ENCODE measurements around the gene CASP10.
"Not testable (repeated sequence)": the region's sequence is repeated elsewhere in the genome, so short reads cannot be mapped to it uniquely, and the experiment has no call there.

CASP10 gene

GRCh38 chr2:201156640-201157039 lies 26.3 kb upstream of the CASP10 start:
- no peak for DNase-seq

DNA sequence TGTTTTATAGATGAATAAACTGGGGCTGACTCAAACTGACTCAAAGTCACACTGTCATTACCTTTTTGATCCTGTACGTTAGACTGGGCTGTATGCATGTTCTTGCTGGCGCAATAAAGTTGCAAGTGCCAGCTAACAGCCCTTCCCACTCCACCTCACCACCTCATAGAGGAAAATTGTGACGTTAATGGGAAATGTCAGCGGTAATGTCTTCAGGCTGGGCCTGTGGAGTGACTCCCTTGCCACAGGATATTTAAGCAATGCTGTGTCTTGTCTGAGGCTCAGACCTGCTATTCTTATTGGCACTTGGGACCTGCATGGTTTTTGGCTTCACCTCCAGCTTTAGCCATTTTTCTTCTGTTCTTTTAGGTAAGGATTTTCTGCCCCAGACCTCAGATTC lies 25.2 kb upstream of the CASP10 start:
- DNase-seq = no peak

DNA sequence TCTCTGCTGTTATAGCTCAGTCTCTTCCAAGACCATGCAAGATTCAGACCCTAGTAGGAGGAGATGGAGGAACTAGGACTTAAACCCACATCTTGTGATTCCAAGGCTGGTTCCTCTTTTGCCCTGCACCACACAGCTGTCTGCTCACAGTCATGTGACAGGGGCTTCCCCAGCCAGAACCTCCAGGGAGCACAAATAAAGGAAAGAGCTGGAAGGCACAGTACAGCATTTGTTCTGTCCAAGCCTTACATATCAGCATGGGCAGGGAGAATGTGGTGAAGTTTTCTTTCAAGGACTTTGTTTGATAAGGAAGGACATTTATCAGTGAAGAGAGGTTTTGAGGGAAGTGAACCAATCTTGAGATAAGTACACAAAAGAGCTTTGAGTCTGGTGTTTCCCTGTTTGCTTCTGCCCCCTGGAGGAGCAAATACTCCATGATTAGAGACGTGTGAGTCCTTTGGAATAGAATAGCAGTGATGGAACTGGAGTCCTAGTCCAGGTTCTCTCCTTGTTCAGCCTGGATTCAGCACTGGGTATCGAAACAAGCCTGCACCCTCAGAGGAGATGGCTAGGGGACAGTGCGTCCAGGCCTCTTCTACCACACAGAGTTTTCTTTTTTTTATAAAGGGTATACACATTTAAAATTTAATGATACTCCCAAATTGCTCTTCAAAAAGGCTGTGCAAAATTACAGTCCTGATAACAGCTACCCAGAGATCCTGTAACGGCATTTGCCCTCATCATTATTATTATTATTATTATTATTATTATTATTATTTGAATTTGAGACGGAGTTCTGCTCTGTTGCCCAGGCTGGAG lies 24.6 kb upstream of the CASP10 start:
- DNase-seq = peak; percentile 79

- DNase-seq = no peak
Observed at GRCh38 chr2:201164166-201164565, 18.8 kb upstream of the CASP10 start.

GRCh38 chr2:201167546-201167945 lies 15.4 kb upstream of the CASP10 start:
- no peak for DNase-seq

DNA sequence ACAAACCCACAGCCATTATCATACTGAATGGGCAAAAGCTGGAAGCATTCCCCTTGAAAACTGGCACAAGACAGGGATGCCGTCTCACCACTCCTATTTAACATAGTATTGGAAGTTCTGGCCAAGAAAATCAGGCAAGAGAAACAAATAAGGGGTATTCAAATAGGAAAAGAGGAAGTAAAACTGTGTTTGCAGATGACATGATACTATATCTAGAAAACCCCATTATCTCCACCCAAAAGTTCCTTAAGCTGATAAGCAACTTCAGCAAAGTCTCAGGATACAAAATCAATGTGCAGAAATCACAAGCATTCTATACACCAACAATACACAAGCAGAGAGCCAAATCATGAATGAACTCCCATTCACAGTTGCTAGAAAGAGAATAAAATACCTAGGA lies 14.4 kb upstream of the CASP10 start:
- DNase-seq = not testable (repeated sequence)

DNA sequence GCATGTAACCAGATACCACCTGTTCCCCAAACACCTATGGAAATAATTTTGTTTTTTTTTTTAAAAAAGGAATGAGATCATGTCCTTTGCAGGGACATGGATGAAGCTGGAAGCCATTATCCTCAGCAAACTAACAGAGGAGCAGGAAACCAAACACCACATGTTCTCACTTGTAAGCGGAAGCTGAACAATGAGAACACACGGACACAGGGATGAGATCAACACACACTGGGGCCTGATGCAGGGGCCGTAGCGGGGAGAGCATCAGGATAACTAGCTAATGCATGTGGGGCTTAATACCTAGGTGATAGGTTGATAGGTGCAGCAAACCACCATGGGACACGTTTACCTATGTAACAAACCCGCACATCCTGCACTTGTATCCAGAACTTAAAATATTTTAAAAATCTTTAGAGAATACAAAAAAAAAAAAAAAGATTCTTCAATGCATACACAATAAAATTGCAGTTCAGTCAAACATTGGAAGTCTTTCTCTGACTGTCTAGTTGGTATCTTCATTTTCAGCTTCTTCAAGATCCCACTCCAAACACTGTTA lies 11.6 kb upstream of the CASP10 start:
- DNase-seq = no peak

DNA sequence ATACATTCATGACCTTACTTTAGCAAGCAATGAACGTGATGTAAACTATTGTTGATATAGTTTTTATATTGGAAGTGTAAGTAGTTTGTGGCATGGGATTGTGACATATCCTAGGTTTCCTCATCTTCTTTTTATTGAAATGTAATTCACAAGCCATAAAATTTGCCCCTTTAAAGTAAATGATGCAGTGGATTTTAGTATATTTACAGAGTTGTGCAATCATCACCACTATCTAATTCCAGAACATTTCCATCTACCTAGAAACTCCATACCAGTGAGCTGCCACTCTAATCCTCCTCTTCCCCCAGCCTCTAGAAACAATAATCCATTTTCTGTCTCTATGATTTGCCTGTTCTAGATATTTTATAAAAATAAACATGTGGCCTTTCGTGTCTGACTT lies 10.7 kb upstream of the CASP10 start:
- no peak for DNase-seq

- DNase-seq = no peak
Observed at GRCh38 chr2:201174687-201175086, 8.3 kb upstream of the CASP10 start.

DNA sequence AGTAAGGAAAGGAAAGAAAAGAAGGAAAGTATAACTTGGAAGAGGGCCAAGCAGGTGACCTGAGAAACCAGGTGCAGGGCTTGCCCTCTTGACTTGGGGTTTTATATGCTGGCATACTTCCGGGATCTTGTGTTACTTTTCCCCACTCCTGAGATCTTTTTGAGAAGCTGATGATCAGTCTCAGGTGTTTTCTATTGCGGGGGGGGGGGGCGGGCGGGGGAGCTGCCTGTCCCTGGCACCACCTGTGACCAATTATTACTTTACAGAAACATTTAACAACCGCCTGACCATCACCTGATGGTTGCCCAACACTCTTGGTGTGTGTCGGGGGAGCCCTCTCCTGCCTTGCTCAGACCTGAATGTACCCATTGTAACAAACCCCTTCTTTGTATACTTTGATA lies 6.9 kb upstream of the CASP10 start:
- DNase-seq = no peak

DNA sequence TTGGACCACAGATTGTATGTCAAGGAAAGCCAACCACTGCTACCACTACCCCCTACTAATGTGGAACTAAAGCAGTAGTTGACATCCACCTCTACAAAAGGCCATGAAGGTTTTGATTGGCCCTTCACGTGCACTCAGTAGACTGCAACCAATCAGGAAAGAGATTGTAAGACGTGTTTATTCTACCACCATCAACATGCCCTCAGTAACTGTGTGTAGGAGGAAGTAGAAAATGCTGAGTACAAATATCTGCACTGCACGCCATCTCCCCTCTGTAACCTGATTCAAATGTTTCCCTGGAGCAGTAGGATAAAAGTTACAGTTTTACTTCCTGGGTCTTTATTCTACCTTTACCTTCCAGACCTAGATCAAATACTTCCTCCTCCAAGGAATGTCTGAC lies 2.9 kb upstream of the CASP10 start:
- DNase-seq = no peak

GRCh38 chr2:201183365-201183727 lies 405 bp downstream of the CASP10 start:
- no peak for DNase-seq

DNA sequence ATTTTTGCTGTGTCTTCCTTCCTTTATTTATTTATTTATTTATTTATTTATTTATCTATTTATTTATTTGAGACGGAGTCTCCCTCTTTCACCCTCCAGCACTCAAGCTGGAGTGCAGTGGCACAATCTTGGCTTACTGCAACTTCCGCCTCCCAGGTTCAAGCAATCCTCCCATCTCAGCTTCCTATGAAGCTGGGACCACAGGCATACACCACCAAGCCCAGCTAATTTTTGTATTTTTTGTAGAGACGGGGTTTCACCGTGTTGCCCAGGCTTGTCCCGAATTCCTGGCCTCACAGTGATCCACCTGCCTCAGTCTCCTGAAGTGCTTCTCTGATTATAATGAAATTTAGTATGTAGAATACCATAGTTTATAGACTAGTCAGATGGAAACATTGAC lies 894 bp downstream of the CASP10 start:
- DNase-seq = not testable (repeated sequence)

- DNase-seq = not testable (repeated sequence)
Observed at GRCh38 chr2:201184248-201184647, 1.3 kb downstream of the CASP10 start.

GRCh38 chr2:201185863-201186262 lies 2.9 kb downstream of the CASP10 start:
- DNase-seq = no peak

- DNase-seq = no peak
Observed at GRCh38 chr2:201186982-201187381, 4.0 kb downstream of the CASP10 start.

DNA sequence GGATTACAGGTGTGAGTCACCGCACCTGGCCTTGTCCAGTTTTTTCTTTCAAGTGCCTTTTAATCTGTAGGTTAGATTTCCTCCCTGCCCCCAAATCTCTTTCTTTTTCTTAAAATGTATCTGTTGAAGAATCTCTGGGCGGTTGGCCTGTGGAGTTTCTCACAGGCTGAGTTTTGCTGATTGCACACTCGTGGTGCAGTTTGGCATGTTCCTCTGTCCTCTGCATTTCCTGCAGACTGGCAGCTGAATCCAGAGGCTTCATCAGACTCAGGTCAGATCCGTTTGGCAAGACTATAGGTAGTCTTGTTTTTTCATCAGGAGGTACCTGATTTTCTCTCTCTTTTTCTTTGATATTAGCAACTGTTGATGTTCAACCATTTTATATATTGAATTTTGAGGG lies 5.5 kb downstream of the CASP10 start:
- no peak for DNase-seq

- DNase-seq = peak; percentile 14
Observed at GRCh38 chr2:201191132-201191875, 8.4 kb downstream of the CASP10 start.

- DNase-seq = no peak
Observed at GRCh38 chr2:201194097-201194496, 11.2 kb downstream of the CASP10 start.

DNA sequence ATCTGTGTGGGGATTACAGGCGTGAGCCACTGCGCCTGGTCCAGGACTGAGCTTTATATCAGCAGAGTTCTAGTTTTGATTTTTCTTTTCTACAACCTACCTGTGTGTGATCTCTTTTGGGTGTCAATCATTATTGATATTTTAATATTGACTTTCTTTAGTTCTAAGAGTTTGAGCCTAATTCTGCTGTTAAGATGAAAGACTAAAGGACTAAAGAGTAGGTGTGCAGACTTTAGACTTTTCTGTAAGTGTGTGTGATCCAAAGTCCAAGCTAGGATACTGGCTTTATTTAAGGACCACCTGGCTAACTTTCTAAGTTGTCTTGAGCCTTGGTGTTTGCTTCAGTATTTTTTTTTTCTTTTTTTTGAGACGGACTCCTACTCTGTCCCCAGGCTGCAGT lies 12.4 kb downstream of the CASP10 start:
- DNase-seq = no peak

DNA sequence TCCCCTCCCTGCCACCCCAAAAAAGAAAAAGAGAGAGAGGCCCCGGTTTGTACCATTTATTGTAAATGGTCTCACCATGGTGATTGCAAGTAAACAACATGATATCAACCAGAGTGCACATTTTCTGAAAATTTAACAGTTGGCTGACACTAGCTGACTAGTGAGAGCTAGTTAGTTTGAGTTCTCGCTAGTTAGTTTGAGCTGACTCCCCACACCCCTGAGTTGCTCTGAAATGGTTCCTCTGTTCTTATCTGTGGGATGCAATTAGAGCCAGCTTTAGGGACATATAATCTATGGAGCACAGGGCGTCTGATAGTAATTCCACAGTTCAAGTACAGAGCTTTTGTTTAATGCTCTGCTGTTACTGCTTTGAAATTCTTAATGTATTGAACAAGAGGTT lies 13.1 kb downstream of the CASP10 start:
- DNase-seq = no peak

GRCh38 chr2:201196803-201197202 lies 13.9 kb downstream of the CASP10 start:
- DNase-seq = no peak

GRCh38 chr2:201197781-201198180 lies 14.8 kb downstream of the CASP10 start:
- DNase-seq = no peak

GRCh38 chr2:201199847-201200246 lies 16.9 kb downstream of the CASP10 start:
- no peak for DNase-seq

All from fibroblast of skin of right quadriceps (primary cell).